Lung microvascular endothelial cell (primary cell): Measurements from ENCODE around the gene LRRTM3. TPM values are rescaled to one million over a fixed set of nuclear protein-coding genes. Genes with fewer than 3 reads are reported as not detected.

ENCODE experiments used
- DNase-seq, 2 donors: peaks; one replicate each; pipeline versions ENCODE4 v3.0.0 to v3.0.0-alpha.2; 2010; ENCODE audit warnings: low read depth in 2 of 2
- total RNA-seq: library from RNA; depleted of rRNA; stranded (reverse); fragments of >200 nt; gene quantifications from 2 replicates; pipeline ENCODE4 v1.2.1, GENCODE V29; 2014

LRRTM3 gene
- total RNA-seq, 1 donor from 2014 or later, result not detected

- DNase-seq, result no peak
These were observed 91.4 kb downstream of the LRRTM3 start for GRCh38 chr10:67017218-67017617.

DNA sequence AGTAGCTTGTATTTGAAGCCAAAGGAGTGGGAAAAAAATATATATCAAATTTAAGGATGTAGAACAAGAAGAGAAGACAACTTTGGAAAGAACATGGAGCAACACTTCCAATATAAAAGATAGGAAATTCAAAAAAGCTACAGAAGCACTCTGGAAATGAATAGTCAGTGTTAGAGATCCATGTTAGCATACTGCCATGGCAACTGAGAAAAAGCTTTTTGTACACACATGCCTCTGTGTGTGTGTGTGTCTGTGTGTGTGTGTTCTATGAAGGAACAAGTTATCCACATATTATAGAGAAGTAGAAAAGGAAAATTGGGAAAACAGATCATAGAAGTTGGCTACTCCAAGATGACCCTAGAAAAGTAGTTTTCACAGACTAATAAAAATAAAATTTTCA, 96.3 kb downstream of the LRRTM3 start:
- DNase-seq, result no peak

GRCh38 chr10:67033878-67034277, 108.0 kb downstream of the LRRTM3 start:
- DNase-seq, result no peak

DNA sequence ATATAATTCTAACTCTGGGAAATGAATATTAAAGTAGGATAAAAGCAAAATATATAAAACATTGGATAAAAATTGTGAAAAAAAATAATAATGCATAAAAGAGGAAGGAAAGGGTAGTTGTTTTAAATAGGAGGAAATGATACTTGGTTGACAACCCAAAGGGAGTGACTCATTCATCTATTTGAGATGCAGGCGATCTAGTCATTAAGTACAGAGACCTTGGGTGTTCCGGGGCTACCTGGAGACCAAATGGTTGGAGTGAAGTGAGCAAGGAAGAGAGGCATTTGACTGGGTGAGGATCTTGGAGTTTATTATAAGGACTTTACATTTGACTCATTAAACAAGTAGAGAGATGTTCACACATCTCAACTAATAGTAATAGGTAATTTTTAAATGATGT, 111.0 kb downstream of the LRRTM3 start:
- no peak for DNase-seq

DNA sequence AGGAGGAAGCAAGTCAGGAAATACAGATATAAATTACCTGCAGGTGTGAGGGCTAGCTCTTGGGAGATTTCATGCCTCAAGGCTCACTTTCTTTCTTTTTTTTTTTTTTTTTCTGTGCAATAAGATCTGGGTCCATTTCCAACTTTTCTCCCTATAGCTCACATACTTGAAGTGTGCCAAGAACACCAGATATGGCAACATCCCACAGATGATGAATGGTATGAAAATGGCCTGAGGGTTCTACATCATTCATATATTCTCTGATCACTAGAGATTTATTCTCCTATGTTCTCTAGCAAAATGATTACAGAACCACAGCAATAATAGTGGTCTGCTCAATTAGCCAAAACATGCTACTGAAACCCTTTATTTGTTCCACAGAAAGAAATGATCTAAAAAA, 117.2 kb downstream of the LRRTM3 start:
- DNase-seq, result no peak

- peak in 1 of 2 donors; percentile 4 for DNase-seq
These were observed 119.6 kb downstream of the LRRTM3 start for GRCh38 chr10:67045404-67045803.

- no peak for DNase-seq
These were observed 120.7 kb downstream of the LRRTM3 start for GRCh38 chr10:67046507-67046906.

DNA sequence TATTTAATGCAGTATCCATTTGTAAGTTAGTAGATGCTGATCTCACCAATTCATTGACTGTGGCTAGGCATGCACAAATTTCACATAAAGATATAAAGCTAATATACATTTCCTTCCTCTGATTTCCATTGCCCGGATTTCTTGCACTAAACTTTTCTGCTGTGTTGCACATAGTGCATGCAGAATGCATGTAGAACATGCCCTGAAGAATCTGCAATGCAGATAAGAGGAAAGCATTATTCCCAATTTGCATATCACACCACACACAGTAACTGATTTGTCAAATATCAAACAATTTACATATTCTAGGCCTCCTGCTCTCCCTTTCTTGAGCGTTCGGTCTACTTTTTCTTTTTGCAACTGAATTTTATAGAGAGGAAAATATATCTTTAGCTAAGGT, 124.2 kb downstream of the LRRTM3 start:
- no peak for DNase-seq

- DNase-seq, result no peak
These were observed 124.6 kb downstream of the LRRTM3 start for GRCh38 chr10:67050415-67050814.

DNA sequence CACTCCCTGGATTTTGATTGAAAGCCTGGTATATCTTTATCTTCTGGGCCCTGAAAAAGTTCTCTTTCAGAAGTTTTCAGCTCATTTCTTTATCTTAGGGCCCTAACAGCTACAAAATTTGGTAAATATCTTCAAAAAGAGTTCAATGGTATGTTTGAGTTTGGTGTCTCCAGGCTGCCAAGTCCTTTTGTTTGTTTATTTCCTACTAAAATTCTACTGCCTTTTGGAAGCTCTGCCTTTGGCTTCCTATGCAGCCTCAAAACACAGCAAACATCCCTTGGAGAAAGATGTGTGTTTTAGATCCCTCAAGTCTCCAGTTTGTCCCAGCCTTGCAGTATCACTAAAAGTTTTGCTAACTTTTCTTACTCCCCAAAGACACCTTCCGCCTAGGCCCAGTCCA, 146.8 kb downstream of the LRRTM3 start:
- no peak for DNase-seq

GRCh38 chr10:67075491-67075971, 149.7 kb downstream of the LRRTM3 start:
- DNase-seq, result no peak

GRCh38 chr10:67076144-67076543, 150.3 kb downstream of the LRRTM3 start:
- no peak for DNase-seq

DNA sequence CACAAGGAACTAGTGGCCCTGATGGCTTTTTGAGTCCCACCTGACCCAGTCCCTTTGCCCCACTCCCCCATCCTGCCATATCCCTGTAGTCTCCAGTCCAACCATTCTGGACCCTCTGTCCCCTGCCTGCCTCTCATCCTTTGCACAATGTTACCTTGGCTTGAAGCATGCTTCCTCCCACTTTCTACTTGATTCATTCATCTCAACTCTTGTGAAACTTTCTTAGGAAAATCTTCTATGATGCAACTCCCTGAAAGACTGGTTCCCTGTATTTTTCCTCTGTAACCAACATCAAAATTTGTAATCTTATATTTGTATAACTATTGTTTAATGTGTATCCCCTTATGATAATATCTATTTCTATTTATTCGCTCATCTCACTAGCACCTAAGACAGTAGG, 151.5 kb downstream of the LRRTM3 start:
- DNase-seq, result no peak

GRCh38 chr10:67079126-67079525, 153.3 kb downstream of the LRRTM3 start:
- peak in 1 of 2 donors; percentile 1 for DNase-seq

GRCh38 chr10:67086327-67087134, 160.7 kb downstream of the LRRTM3 start:
- no peak for DNase-seq

DNA sequence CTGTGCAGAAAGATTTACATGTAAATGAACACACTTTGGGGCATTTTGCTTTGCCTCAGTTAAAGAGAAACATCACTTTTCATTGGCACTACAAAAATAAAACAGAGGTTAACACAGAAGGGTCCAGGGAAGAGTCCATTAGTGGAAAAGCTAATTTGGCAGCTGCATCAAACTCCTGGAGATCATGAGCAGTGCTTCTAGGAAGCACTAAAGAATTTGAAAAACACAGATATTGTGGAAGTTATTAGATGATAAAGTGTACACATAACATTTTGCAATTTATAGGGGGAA, 161.2 kb downstream of the LRRTM3 start:
- no peak for DNase-seq

DNA sequence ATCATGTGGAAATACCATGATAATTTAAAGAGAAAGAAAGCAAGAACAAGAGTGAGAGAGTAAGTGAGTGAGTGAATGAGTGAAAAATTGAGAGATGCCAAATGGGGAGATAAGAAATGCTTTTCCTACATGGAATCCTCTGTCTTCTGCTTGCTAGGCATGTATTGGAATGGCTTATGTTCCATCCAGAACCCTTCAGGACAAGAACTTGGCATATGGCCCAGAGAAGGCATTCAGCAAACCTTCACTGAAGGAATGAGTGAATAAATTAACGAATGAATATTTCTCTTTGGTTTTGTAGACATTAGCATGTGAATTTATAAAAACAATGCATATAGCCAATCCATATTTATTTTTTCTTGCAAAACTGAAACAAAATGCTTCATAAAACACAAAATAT, 162.2 kb downstream of the LRRTM3 start:
- no peak for DNase-seq

DNA sequence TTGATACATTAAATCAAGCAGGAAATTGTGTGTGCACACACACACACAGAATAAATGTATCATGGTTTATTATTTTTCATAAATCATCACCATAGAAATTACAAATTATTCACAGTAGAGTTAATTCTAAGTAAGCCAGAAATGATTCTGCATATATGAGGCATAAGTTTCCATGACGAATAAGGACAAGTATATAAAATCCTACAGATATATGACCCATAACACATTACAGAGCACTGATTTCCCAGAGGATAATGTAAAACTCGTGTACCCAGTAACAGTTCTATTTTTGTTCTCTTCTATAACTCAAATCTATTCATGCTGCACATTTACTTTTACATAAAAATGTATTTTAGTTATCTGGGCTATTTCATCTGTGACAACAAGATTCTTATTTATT, 169.7 kb downstream of the LRRTM3 start:
- no peak for DNase-seq

DNA sequence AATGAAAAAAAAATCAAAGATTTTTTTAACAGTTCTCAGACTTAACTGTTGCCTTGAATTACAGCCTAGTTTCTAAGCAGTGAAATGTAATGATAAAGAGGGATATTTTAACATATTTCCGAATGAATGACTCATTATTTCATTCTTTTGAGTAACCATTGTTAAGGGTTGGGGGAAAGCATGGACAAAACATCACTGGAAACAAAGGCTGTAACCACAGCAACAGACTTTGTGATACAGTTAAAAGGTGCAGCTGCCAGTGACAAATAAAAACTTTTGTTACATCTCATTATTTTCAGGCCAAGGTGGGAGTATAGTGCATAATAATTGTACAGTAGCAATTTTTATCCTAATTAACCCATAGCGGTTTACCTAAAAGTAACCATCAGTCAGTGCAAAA, 172.6 kb downstream of the LRRTM3 start:
- no peak for DNase-seq

- DNase-seq, result no peak
These were observed 175.1 kb downstream of the LRRTM3 start for GRCh38 chr10:67100951-67101350.

DNA sequence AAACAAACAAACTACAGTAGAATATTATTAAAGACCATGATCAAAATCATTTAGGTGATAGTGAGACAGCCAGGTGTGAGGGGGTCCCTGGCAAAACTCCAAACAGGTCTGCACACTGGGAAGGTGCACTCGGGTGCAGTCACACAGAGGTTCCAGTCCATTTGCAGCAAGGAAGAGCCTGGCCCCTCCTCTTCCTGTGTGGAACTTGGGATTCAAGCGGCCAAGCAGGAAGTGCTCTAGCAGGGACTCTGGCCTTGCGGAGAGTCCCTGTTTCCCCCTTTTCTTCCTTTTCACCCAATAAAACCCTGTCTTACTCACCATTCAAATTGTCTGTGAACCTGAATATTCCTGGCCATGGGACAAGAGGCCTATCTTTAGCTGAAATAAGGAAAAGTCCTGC, 181.8 kb downstream of the LRRTM3 start:
- no peak for DNase-seq

GRCh38 chr10:67110286-67110685, 184.4 kb downstream of the LRRTM3 start:
- DNase-seq, result no peak

- DNase-seq, result no peak
These were observed 186.9 kb downstream of the LRRTM3 start for GRCh38 chr10:67112765-67113164.

GRCh38 chr10:67114945-67115344, 189.1 kb downstream of the LRRTM3 start:
- DNase-seq, result no peak
